Fibroblast of villous mesenchyme (primary cell): ENCODE measurements around the gene SYT3. TPM values are rescaled to one million over a fixed set of nuclear protein-coding genes. Genes with fewer than 3 reads are reported as not detected.
"Not testable (repeated sequence)": the region's sequence is repeated elsewhere in the genome, so short reads cannot be mapped to it uniquely, and the experiment has no call there.

Source experiments
- DNase-seq: peaks from one replicate; pipeline ENCODE4 v3.0.0-alpha.2; 2010; ENCODE audit warnings: low read depth
- H3K4me3 ChIP-seq: 2 replicates; pipeline ENCODE4 v1.5.1; 2011; ENCODE audit warnings: low read depth, mild to moderate bottlenecking, low read length
- CTCF ChIP-seq: IDR thresholded peaks from 2 replicates; pipeline ENCODE4 v1.5.1; 2012; ENCODE audit warnings: low read depth, mild to moderate bottlenecking, low read length; ENCODE audit not compliant: insufficient read depth
- total RNA-seq: library from RNA; depleted of rRNA; stranded (reverse); fragments of >200 nt; gene quantifications from 2 replicates; pipeline ENCODE4 v1.2.3, GENCODE V29; 2012

SYT3 gene
- total RNA-seq, 1 donor, result not detected

- no peak overlapping the region for H3K4me3 ChIP-seq
- peak; percentile 29 for TF ChIP-seq CTCF
- peak; percentile 59 for DNase-seq
Observed at GRCh38 chr19:50607874-50608785, 31.6 kb downstream of the SYT3 start.

GRCh38 chr19:50607388-50607787 is 32.3 kb downstream of the SYT3 start:
- H3K4me3 ChIP-seq, result no peak overlapping the region
- no peak for DNase-seq
- no peak for TF ChIP-seq CTCF

- not testable (repeated sequence) for DNase-seq, H3K4me3 ChIP-seq
Observed at GRCh38 chr19:50606059-50606836, 33.4 kb downstream of the SYT3 start.

- DNase-seq, H3K4me3 ChIP-seq: not testable (repeated sequence)
Observed at GRCh38 chr19:50604264-50605073, 35.2 kb downstream of the SYT3 start.

GRCh38 chr19:50602935-50603334 is 36.7 kb downstream of the SYT3 start:
- no peak for TF ChIP-seq CTCF
- no peak overlapping the region for H3K4me3 ChIP-seq
- DNase-seq, result no peak

GRCh38 chr19:50602496-50602895 is 37.2 kb downstream of the SYT3 start:
- TF ChIP-seq CTCF, result no peak
- no peak overlapping the region for H3K4me3 ChIP-seq
- no peak for DNase-seq

- DNase-seq, result no peak
- TF ChIP-seq CTCF, result no peak
- no peak overlapping the region for H3K4me3 ChIP-seq
Observed at GRCh38 chr19:50602089-50602422, 37.6 kb downstream of the SYT3 start.
